ENCODE results near the gene HNMT. TPM values are rescaled to one million over a fixed set of nuclear protein-coding genes. Genes with fewer than 3 reads are reported as not detected.

HNMT gene
- total and polyA plus RNA-seq, 11 donors: 4.5 to 38.1 (median 10.2) TPM

DNA sequence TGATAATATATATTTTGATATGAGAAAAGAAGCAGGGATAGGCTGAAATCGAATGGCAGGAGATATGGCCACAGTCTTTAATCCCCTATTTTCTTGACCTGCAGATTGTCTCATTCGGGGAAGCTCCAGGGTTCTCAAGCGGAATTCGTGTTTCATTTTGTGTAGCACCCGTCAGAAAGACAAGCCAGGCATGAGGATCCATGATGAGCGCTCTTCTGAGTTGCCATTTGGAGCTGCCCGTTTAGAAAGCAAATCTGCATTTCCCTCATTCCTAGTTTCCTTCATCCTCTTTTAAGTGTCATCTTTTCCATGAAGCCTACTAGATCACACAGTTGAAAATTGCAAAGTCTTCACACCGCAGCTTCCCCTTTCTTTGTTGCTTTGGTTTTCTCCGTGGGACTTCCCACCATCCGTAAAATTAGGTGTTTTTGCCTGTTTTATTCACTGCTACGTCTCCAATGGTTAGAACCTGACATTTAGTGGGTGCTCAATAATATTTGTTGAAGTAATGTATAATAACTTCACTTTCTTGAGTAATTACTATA lies 16.9 kb downstream of the HNMT start:
- WGBS, 4 donors: 89 to 92% (median 90%) methylated on average over 11 of the region's 11 CpGs
- TF ChIP-seq, protein P1, sequence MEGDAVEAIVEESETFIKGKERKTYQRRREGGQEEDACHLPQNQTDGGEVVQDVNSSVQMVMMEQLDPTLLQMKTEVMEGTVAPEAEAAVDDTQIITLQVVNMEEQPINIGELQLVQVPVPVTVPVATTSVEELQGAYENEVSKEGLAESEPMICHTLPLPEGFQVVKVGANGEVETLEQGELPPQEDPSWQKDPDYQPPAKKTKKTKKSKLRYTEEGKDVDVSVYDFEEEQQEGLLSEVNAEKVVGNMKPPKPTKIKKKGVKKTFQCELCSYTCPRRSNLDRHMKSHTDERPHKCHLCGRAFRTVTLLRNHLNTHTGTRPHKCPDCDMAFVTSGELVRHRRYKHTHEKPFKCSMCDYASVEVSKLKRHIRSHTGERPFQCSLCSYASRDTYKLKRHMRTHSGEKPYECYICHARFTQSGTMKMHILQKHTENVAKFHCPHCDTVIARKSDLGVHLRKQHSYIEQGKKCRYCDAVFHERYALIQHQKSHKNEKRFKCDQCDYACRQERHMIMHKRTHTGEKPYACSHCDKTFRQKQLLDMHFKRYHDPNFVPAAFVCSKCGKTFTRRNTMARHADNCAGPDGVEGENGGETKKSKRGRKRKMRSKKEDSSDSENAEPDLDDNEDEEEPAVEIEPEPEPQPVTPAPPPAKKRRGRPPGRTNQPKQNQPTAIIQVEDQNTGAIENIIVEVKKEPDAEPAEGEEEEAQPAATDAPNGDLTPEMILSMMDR (IDR thresholded peaks at IDR 0.05): no peak
- TF ChIP-seq POLR2A (IDR thresholded peaks at IDR 0.05): no peak
- Histone ChIP-seq H3K9me3 (no peaks in the 10 kb centered on the region), H3K4me1 (peaks cover 0 to 16% (median 0%) of the 10 kb centered on the region in 12 donors), H3K27me3 (no peaks in the 10 kb centered on the region), H3K36me3 (peaks cover 0 to 18% (median 0%) of the 10 kb centered on the region in 9 donors), H3K27ac (peak overlapping the region in 1 of 12 donors; percentile 61), H3K4me3 (no peak overlapping the region)
- intact Hi-C loops (cut with DNase I): no loop called here
- DNase-seq: no peak
- peak in 1 of 4 donors; percentile 20 for ATAC-seq

- Histone ChIP-seq H3K4me3 (no peak overlapping the region), H3K27me3 (no peaks in the 10 kb centered on the region), H3K9me3 (peaks cover 0 to 1% (median 0%) of the 10 kb centered on the region in 12 donors), H3K4me1 (peaks cover 0 to 16% (median 0%) of the 10 kb centered on the region in 12 donors), H3K27ac (no peak overlapping the region), H3K36me3 (peaks cover 0 to 18% (median 0%) of the 10 kb centered on the region in 9 donors)
- TF ChIP-seq, protein P1 (IDR thresholded peaks at IDR 0.05): no peak
- no peak for TF ChIP-seq POLR2A (IDR thresholded peaks at IDR 0.05)
- WGBS, 4 donors: 78 to 91% (median 89%) methylated on average over 3 of the region's 3 CpGs
- DNase-seq (no peak), ATAC-seq (no peak)
- intact Hi-C loops (cut with DNase I): no loop called here
Observed at GRCh38 chr2:137983581-137983980, 19.3 kb downstream of the HNMT start.

- Histone ChIP-seq H3K27me3 (no peaks in the 10 kb centered on the region), H3K36me3 (peaks cover 0 to 23% (median 2%) of the 10 kb centered on the region in 9 donors), H3K9me3 (peaks cover 0 to 13% (median 0%) of the 10 kb centered on the region in 12 donors), H3K27ac (no peak overlapping the region), H3K4me3 (no peak overlapping the region), H3K4me1 (no peaks in the 10 kb centered on the region)
- ATAC-seq: no peak
- TF ChIP-seq POLR2A (IDR thresholded peaks at IDR 0.05): no peak
- TF ChIP-seq, protein P1 (IDR thresholded peaks at IDR 0.05): no peak
- intact Hi-C loops (cut with DNase I): no loop called here
- no peak for DNase-seq
- WGBS, 4 donors: 83 to 94% (median 92%) methylated on average over 1 of the region's 1 CpG
Observed at GRCh38 chr2:137986268-137986667, 22.0 kb downstream of the HNMT start.

GRCh38 chr2:137987011-137987410 lies 22.7 kb downstream of the HNMT start:
- DNase-seq (no peak), ATAC-seq (no peak)
- no peak overlapping the region for H3K4me3 ChIP-seq
- intact Hi-C loops (cut with DNase I): no loop called here
- no peaks in the 10 kb centered on the region for H3K27me3 ChIP-seq
- peaks cover 0 to 13% (median 0%) of the 10 kb centered on the region in 12 donors for H3K9me3 ChIP-seq
- H3K27ac ChIP-seq: no peak overlapping the region
- peaks cover 0 to 21% (median 0%) of the 10 kb centered on the region in 9 donors for H3K36me3 ChIP-seq
- TF ChIP-seq POLR2A (IDR thresholded peaks at IDR 0.05): no peak
- TF ChIP-seq, protein P1 (IDR thresholded peaks at IDR 0.05): no peak
- no peaks in the 10 kb centered on the region for H3K4me1 ChIP-seq

Data from heart left ventricle (tissue), 16 donors.